Left forelimb (tissue), 1 donor: ENCODE results near the gene BACE2.

Experiments
- DNase-seq: peaks from one replicate; pipeline ENCODE4 v3.0.0-alpha.2; 2018; ENCODE audit warnings: low spot score

The BACE2 gene

DNA sequence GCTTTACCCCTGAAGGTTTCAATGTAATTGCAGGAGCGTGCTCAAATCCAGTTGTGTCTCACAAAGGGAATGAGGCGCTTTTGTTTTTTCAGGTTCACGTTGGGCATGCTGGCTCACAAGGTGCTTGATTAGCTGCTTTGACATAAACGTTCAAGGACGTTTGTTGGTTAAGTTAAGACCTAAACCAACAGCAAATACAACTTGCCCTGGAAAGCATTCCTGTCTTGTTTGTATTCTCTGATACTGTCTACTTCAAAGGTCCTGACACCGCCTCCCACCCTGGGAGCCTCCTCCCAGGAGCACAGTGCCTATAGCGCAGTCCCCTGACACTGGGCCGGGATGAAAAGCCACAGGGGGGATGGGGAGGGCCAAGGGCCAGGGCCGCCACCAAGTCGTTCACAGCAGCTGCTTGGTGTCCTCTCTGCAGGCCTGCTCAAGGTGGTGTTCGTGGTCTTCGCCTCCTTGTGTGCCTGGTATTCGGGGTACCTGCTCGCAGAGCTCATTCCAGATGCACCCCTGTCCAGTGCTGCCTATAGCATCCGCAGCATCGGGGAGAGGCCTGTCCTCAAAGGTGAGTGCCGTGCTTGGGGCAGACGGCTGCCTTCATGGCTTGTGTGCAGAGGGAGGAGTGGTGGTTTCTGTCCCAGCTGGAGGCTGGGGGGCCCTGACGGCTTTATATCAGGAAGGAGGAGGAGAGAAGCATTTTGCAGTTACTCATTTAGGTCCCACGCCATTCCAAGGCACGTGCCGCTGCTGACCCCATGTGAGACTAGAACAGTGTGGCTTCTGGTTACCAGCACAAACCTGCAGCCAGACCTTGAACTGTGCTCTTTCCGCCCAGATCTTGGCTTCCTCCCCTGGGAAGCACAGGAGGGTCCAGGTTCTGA, 154.8 kb downstream of the BACE2 start:
- DNase-seq: no peak

DNA sequence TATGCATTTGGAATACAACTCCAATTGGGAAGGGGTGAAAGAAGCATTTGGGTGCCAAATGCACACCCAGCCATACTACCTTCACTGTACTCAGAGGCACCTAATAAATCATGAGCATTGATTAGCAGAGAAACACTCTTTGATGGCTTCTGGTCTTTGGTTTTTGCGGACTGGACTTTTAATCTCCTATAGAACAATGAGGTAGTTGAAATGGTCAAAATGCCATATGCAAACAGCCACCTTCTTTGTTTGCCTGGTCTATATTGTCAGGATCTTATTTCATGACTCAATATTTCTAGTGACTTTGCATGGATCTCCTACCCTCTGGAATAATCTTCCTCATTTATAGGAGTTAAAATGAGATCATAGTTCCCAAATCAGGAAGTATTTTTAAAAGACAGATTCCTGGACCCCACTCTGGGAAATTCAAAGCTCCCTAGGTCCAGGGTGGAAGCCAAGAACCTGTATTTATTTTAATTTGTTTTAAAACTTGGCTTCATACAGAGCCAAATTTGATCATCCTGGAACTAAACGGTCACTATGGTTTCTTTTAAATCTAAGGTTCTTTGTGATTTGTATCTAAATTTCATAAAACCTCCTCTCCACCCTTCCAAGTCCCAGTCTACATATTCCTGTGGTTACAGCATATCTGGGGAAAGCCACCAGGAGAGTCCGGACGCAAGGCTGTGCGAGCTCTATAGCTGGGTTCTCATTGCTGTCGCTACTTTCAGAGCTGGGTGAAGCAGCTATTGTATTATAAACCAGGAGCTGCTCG, 157.4 kb downstream of the BACE2 start:
- DNase-seq: no peak

DNA sequence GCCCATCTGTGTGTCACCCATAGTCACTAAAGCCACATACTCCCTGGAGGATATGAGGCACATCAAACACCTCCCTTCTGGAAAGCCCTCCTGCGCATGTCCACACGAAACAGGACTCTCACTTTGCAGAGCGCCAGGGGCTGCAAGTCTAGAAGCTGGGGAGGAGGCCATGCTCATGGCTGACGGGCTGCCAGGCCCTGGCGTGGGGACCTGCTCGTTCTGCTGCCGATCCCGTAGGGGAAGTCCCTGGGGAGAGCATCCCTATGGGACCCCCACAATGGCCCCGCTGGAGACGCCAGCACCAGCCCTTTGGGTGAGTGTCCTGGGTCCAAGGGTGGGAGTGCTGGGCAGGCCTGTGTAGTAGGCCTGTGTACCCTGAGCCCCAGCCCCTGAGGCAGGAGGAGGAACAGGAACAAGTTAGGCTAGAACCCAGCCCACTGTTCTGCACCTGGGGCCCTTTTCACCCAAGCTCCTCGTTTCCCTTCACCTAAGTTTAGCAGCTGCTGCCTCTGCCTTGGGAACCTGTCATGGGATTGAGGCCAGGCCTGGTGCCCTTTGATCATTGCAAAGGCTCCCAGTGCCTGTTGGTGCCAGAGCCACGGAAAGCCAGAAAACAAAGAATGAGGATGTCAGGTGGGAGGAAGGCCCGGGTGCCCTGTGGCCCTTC, 158.6 kb downstream of the BACE2 start:
- DNase-seq: no peak

DNA sequence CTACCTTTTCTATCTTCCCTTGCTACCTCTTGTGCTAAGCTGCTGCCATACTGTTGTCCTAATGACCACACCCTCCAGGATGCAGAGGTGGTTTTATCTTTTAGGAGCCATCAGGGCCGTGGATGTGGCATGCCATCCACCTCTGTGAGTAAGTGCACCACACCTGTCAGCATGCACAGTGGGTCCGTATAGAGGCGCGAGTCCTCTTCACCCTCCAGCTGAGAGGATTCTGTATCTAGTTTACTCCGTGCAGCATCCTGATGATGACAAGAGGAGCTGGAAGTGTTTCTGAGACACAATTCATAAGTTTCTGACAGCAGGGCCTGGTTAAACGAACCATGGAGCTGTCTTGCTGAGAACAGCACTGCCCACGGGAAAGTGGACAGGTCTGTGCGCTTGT, 159.8 kb downstream of the BACE2 start:
- no peak for DNase-seq

DNA sequence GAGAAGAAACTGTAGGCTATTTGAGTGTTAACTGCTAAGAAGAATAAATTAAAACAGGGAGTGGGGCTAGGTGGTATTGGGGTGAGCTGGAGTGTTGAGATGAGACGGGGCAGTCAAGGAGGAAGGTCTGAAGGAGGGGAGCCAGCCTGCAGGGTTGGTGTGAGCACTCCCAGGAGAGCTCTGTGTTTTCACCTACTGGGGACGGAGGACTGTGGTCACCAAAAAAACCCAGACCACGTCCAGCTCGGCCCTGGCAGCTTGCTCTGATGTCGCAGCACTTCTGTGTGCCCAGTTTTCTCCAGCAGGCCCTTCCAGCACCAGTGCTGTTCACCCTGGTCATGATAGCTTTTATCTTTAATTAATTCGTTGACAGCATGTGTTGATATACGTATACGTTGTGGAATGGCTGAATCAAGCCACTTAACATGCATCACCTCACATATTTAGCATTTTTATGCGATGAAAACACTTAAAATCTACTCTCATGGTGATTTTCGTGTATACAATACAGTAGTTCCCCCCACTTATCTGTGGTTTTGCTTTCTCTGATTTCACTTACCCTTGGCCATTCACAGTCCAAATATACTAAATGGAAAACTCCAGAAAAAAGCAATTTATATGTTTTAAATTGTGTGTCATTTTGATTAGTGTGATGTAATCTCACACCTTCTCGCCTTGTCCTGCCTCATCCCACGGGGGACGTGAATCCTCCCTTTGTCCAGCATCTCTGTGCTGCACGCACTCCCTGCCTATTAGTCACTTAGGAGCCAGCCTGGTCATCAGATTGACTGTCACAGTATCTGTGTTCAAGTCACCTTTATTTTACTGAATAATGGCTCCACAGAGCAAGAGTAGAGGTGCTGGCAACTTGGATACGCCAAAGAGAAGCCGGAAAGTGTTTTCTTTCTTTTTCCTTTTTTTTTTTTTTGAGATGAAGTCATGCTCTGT, 161.0 kb downstream of the BACE2 start:
- DNase-seq: no peak
